Ishikawa (cell line): ENCODE measurements around the gene SERGEF.

Experiments
- EGR1 ChIP-seq: IDR thresholded peaks from 2 replicates; pipeline ENCODE4 v1.6.1; 2012
- EP300 ChIP-seq: IDR thresholded peaks from 2 replicates; pipeline ENCODE4 v1.6.1; 2012; ENCODE audit warnings: borderline replicate concordance
- FOXM1 ChIP-seq: IDR thresholded peaks from 2 replicates; pipeline ENCODE4 v1.6.1; 2012; ENCODE audit warnings: low read depth, borderline replicate concordance
- RAD21 ChIP-seq: IDR thresholded peaks from 2 replicates; pipeline ENCODE4 v1.6.1; 2012; ENCODE audit warnings: low read depth
- TAF1 ChIP-seq: IDR thresholded peaks from 2 replicates; pipeline ENCODE4 v1.6.1; 2012; ENCODE audit warnings: low read depth, mild to moderate bottlenecking
- TCF12 ChIP-seq: IDR thresholded peaks from 2 replicates; pipeline ENCODE4 v1.6.1; 2012; ENCODE audit warnings: low read depth
- TEAD4 ChIP-seq: IDR thresholded peaks from 2 replicates; pipeline ENCODE4 v1.6.1; 2012
- ZBTB7A ChIP-seq: IDR thresholded peaks from 2 replicates; pipeline ENCODE4 v1.6.1; 2012; ENCODE audit warnings: low read depth
- TF ChIP-seq, protein P1 (sequence below): IDR thresholded peaks from 2 replicates; pipeline ENCODE4 v1.6.1; 2012

- TF ChIP-seq, protein P1, sequence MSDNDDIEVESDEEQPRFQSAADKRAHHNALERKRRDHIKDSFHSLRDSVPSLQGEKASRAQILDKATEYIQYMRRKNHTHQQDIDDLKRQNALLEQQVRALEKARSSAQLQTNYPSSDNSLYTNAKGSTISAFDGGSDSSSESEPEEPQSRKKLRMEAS = no peak
- TF ChIP-seq EGR1 (no peak), TEAD4 (no peak), EP300 (no peak), TAF1 (no peak), FOXM1 (no peak), RAD21 (no peak), ZBTB7A (no peak), TCF12 (no peak)
These were observed 81.3 kb downstream of the SERGEF start for GRCh38 chr11:17931595-17931994.
